GM21447 (cell line): ENCODE data around the gene ATRNL1.

Experiments
- ATAC-seq: cut with Tn5 transposase; IDR thresholded peaks from one replicate; pipeline ENCODE4 v1.9.1; 2021; ENCODE audit not compliant: unreplicated experiment

The ATRNL1 gene

GRCh38 chr10:115093286-115093775, at the start of gene ATRNL1:
TSS of gene ATRNL1 (plus strand) at chr10:115093365. CDS start at chr10:115093751, 386 bp downstream.
- ATAC-seq = peak; percentile 56

- no peak for ATAC-seq
These were observed 49.4 kb upstream of the ATRNL1 start for GRCh38 chr10:115043719-115044118.

DNA sequence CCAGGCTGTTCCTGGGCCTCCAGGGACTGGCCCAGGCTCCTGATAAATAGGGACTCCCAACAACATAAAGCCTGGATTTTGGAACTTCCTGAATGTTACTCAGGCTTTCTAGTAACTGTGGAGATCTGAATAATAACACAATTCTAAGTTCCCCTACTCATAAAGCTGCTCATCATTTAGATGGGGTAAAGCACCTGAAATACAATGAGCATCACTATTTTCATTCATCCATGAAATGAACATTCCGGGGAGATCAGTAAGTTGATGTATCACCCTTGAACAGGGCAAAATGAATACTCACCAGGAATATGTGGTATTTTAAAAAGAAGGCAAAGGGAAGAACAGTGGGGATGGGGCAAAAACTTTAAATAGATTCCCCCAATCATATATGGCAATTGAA, 48.3 kb upstream of the ATRNL1 start:
- no peak for ATAC-seq

GRCh38 chr10:115045499-115045898, 47.7 kb upstream of the ATRNL1 start:
- ATAC-seq = no peak

DNA sequence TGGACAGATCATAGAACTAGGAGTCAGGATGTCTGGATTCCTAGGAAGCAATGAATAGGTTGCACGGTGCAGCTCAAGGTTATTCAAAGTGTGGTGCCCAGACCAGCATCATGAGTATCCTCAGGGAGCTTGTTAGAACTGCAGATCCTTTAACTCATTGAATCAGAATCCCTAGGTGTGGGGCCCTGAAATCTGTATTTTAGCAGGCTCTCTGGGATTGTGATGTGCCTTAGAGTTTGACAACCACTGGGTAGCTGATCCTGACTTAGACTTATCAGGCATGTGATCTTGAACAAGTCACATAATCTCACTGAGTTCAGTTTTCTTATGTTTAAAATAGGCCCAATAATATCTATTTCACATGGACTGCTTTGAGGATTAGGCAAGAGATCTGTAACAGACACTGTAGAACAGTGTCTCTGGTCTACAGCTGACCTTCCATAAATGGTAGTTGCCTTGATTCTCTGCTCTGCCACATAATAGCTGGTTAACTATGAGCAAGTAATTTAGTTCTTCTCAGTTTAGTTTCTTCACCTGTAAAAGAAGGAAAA, 46.4 kb upstream of the ATRNL1 start:
- ATAC-seq = no peak

DNA sequence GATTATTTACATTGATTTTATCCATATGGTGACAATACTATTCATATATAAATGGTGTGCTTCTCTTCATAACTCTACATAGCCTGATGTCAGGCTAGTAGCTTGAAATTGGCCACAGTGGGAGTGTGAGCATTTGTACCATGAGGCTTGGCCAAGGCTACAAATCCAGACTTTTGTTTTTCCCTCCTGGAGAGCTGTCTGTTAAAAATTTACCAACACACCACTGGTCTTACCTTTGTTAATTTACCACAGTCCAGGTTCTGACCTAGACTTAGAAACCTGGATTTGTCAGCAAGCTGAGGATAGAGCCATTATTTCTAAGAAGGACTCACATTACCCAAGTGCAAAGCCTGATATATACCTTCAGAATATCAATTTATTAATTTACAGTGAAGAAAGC, 45.5 kb upstream of the ATRNL1 start:
- ATAC-seq = no peak

DNA sequence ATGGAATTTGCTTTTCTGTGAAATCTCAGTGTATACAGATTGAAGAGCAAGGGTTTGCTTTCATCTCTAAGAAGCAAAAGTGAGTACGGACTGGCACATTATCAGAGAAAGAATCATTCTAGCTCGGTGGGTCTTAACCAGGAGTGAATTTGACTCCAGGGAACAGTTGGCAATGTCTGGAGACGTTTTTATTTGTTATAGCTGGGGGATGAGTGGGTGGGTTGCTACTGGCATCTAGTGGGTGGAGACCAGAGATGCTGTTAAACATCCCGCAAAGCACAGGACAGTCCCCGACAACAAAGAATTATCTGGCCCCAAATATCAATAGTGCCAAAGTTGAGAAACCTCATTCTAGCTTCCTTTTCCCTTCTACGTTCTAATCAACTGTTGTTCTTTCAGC, 43.8 kb upstream of the ATRNL1 start:
- ATAC-seq = no peak

GRCh38 chr10:115049960-115050359, 43.2 kb upstream of the ATRNL1 start:
- no peak for ATAC-seq

DNA sequence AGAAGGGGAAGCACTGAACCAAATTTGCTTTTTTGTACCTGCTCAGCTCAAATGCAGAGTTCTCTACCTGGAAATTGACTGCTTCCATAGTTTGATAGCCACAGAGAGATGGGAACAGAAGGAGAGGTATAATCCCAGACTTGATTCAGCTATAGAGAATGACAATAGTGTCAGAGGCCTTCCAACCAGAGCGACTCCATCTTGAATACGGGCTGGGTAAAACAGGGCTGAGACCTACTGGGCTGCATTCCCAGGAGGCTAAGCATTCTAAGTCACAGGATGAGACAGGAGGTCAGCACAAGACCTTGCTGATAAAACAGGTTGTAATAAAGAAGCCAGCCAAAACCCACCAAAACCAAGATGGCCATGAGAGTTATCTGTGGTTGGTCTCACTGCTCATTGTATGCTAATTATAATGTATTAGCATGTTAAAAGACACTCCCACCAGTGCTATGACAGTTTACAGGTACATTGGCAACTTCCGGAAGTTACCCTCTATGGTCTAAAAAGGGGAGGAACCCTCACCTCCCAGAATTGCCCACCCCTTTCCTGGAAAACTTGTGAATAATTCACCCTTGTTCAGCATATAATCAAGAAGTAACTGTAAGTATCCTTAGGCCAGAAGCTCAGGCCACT, 42.7 kb upstream of the ATRNL1 start:
- ATAC-seq = no peak

GRCh38 chr10:115051216-115051615, 41.9 kb upstream of the ATRNL1 start:
- ATAC-seq = no peak

- ATAC-seq = no peak
These were observed 40.9 kb upstream of the ATRNL1 start for GRCh38 chr10:115052226-115052625.

GRCh38 chr10:115052728-115053127, 40.4 kb upstream of the ATRNL1 start:
- no peak for ATAC-seq

GRCh38 chr10:115056186-115056585, 37.0 kb upstream of the ATRNL1 start:
- ATAC-seq = no peak

DNA sequence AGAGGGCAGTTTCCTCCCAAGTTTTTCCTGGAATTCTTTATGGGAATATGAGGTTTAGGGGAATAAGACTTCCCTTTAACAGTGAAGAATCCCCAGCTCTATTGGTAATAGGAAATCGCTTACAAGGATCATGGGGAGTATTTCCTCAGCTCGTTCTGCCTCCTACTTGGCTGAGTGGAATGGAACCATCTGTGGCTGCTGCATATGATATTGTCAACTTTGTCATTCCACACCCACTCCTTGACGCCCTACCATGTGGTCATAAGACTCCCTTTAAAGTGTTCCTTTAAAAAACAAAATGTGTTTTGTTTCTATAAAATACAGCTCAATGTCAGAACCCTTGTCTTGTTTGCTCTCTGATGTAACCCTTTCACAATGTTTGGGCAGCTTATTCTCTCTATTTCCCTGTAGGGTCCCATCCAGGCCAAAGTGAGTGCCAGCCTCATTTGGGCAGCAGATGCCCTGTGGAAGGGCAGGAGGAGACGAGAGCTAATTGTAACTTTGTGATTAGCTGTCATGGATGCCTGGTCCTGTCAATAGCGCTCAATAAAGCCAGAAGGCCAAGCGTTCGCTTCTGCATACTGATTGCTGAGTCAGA, 33.8 kb upstream of the ATRNL1 start:
- ATAC-seq = no peak

- no peak for ATAC-seq
These were observed 29.2 kb upstream of the ATRNL1 start for GRCh38 chr10:115063701-115064658.

- ATAC-seq = no peak
These were observed 27.4 kb upstream of the ATRNL1 start for GRCh38 chr10:115065801-115066200.

DNA sequence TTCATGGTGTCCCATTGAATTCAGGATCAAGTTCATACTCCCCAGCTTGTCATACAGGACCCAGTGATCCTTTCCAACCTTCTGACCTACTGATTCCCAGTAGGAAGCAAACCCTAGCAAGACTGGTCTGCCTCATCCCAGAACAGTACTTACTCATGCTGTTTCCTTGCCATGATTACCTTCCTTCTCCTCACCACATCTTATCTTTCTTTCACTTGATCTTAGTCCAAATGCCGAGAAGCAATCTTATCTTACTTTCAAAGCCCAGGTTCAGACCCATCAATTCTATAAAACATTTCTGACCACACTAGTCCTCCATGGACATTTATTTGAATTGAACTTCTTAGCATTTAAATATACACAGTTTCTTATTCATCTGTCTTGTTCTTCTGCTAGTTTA, 26.6 kb upstream of the ATRNL1 start:
- ATAC-seq = no peak

DNA sequence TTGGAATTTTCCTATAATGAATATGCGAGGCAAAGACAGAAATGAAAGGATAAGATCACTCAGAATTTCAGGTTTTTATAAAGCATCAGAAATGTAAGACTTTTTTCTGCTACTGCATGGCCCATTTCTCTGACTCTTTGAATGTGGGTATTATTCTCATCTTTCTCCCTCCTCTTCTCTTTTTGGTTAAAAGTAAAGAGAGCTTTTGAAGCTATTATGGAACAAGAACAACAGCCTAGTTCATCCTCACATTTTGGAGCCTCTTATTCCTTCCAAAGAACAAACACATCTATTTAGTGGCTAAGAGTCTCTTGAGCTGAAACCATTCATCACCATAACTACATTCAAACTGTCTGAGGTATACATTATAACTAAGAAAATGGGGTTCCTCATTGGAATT, 19.4 kb upstream of the ATRNL1 start:
- ATAC-seq = no peak

GRCh38 chr10:115082506-115082905, 10.7 kb upstream of the ATRNL1 start:
- no peak for ATAC-seq

- ATAC-seq = no peak
These were observed 8.8 kb upstream of the ATRNL1 start for GRCh38 chr10:115084277-115084850.

DNA sequence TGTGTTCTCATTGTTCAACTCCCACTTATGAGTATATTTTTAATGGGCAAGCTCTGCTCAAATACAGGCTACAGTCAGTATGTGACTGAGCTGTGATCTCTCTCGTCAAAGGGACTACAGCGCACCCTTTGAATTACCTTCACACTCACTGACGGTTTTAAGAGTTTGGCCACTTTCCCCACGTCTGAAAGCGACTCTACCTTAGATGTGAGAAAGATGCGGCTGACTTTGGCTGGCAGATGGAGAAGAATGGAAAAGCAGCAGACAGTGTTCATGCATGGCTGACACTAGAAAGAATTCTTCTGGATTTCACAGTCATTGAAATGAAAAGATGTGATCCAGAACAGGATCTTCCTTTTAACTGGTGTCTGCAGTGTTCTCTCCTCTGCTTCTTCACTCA, 2.0 kb upstream of the ATRNL1 start:
- ATAC-seq = no peak
